PC-9 (cell line): ENCODE results near the gene PITHD1. TPM values are rescaled to one million over a fixed set of nuclear protein-coding genes. Genes with fewer than 3 reads are reported as not detected.

Experiments used
- BruUV-seq: library from RNA; stranded (reverse); fragments of 400-500 nt; replicated peaks from 2 replicates; lab custom pipeline; 2021; lab: Mats Ljungman, UMichigan
- CTCF ChIA-PET: fragments of 300-600 bp; sonication (Branson Sonifier 250); formaldehyde crosslinking; loops from one replicate; lab custom pipeline; 2022; ENCODE audit warnings: antibody characterized with exemption; lab: Charles Lee
- POLR2A ChIA-PET: fragments of 300-600 bp; sonication (Branson Sonifier 250); formaldehyde crosslinking; loops from one replicate; lab custom pipeline; 2022; ENCODE audit warnings: antibody characterized with exemption; ENCODE audit not compliant: unreplicated experiment; lab: Charles Lee
- DNase-seq, 2 experiments: peaks; one replicate each; pipeline versions ENCODE4 v3.0.0 to v3.0.0-alpha.2; 2015 to 2022; ENCODE audit warnings: mixed read lengths in 1 of 2
- H2AFZ ChIP-seq: fragments of 200-600 bp; sonication (generic); 2 replicates; pipeline ENCODE4 v1.8.1; 2017; ENCODE audit warnings: antibody characterized with exemption
- H3F3A ChIP-seq: fragments of 200-600 bp; sonication (generic); 2 replicates; pipeline ENCODE4 v1.8.1; 2017; ENCODE audit warnings: antibody characterized with exemption, mild to moderate bottlenecking, low read depth; ENCODE audit not compliant: insufficient read depth
- H3K27ac ChIP-seq: fragments of 200-600 bp; sonication (generic); 2 replicates; pipeline ENCODE4 v1.6.1; 2016; ENCODE audit warnings: mixed run types
- H3K27me3 ChIP-seq: fragments of 200-600 bp; sonication (generic); 2 replicates; pipeline ENCODE4 v1.6.1; 2016; ENCODE audit warnings: low read depth, mixed run types; ENCODE audit not compliant: insufficient read depth
- H3K36me3 ChIP-seq: fragments of 200-600 bp; sonication (generic); 2 replicates; pipeline ENCODE4 v1.6.1; 2016; ENCODE audit warnings: low read depth, mixed run types
- H3K4me1 ChIP-seq: fragments of 200-600 bp; sonication (generic); replicated peaks from 2 replicates; pipeline ENCODE4 v1.6.1; 2016; ENCODE audit warnings: mixed run types; ENCODE audit not compliant: insufficient read depth
- H3K4me2 ChIP-seq: fragments of 200-600 bp; sonication (generic); 2 replicates; pipeline ENCODE4 v1.6.1; 2017; ENCODE audit warnings: mixed run types
- H3K4me3 ChIP-seq: fragments of 200-600 bp; sonication (generic); 2 replicates; pipeline ENCODE4 v1.6.1; 2016; ENCODE audit warnings: mixed run types
- H3K79me2 ChIP-seq: fragments of 200-600 bp; sonication (generic); 2 replicates; pipeline ENCODE4 v1.6.1; 2017; ENCODE audit warnings: low read depth, mixed run types
- H3K9me2 ChIP-seq: fragments of 200-600 bp; sonication (generic); 2 replicates; pipeline ENCODE4 v1.8.1; 2017; ENCODE audit warnings: mild to moderate bottlenecking; ENCODE audit not compliant: insufficient read depth
- H3K9me3 ChIP-seq: fragments of 200-600 bp; sonication (generic); 2 replicates; pipeline ENCODE4 v1.8.1; 2016; ENCODE audit warnings: low read depth; ENCODE audit not compliant: insufficient read depth
- H4K20me1 ChIP-seq: fragments of 200-600 bp; sonication (generic); 2 replicates; pipeline ENCODE4 v1.8.1; 2017; ENCODE audit not compliant: insufficient read depth
- CTCF ChIP-seq: fragments of 200-600 bp; sonication (generic); conservative IDR thresholded peaks from 2 replicates; pipeline ENCODE4 v1.6.1; 2017; ENCODE audit warnings: mixed run types, antibody characterized with exemption, mild to moderate bottlenecking, moderate library complexity
- EZH2 ChIP-seq: fragments of 200-600 bp; sonication (generic); IDR thresholded peaks from 2 replicates; pipeline ENCODE4 v1.8.0; 2017; ENCODE audit warnings: antibody characterized with exemption, low read depth
- intact Hi-C: fragments of 100-400 bp; cut with micrococcal nuclease; formaldehyde crosslinking; loops from one replicate; pipeline ENCODE4 v1.10.0; 2022; ENCODE audit not compliant: unreplicated experiment
- total RNA-seq: library from RNA; stranded (reverse); gene quantifications from 2 replicates; pipeline ENCODE4 v1.2.3, GENCODE V29; 2021

Gene PITHD1
- total RNA-seq, 1 experiment from 2014 or later, result 38.5 TPM

GRCh38 chr1:23736437-23737134 is 41.6 kb upstream of the PITHD1 start:
- DNase-seq, result no peak
- POLR2A ChIA-PET, result interaction anchor here (0.6 to 0.7 kb wide), 2 partner anchors 151 to 195 kb away, joined by 4 to 21 read pairs; no protein-coding TSS in a partner anchor

GRCh38 chr1:23741609-23742008 is 36.6 kb upstream of the PITHD1 start:
- H3K9me3 ChIP-seq, result no peaks in the 10 kb centered on the region
- H3K27ac ChIP-seq, result no peak overlapping the region
- H2AFZ ChIP-seq, result no peak overlapping the region
- no TSS peak for BruUV-seq
- H3K9me2 ChIP-seq, result no peaks in the 10 kb centered on the region
- H3K4me1 ChIP-seq, result peaks cover 11% of the 10 kb centered on the region
- no peak for DNase-seq
- POLR2A ChIA-PET, result interaction anchor here (0.6 kb wide), 1 partner anchor 214 kb away, joined by 19 read pairs; no protein-coding TSS in a partner anchor
- H3K36me3 ChIP-seq, result no peaks in the 10 kb centered on the region
- H3F3A ChIP-seq, result peaks cover 15% of the 10 kb centered on the region; the same call in 1 of the 2 replicates
- TF ChIP-seq EZH2 (no peak), CTCF (no peak)
- CTCF ChIA-PET, result no interaction called here
- intact Hi-C loops, result loop anchor here (5.0 kb wide), 1 partner anchor 49 kb away; the partner anchor contains the start of gene RPL11
- H3K4me3 ChIP-seq, result no peak overlapping the region
- peaks cover 19% of the 10 kb centered on the region for H4K20me1 ChIP-seq
- H3K79me2 ChIP-seq, result peaks cover 27% of the 10 kb centered on the region
- H3K27me3 ChIP-seq, result no peaks in the 10 kb centered on the region
- no peak overlapping the region for H3K4me2 ChIP-seq

More at GRCh38 chr1:23736437-23737134, 41.6 kb upstream of the PITHD1 start:
- Histone ChIP-seq H3K9me2 (no peaks in the 10 kb centered on the region), H3K9me3 (no peaks in the 10 kb centered on the region), H2AFZ (no peak overlapping the region), H3K4me1 (no peaks in the 10 kb centered on the region), H3K36me3 (no peaks in the 10 kb centered on the region), H3K4me2 (no peak overlapping the region), H3K4me3 (no peak overlapping the region), H3K79me2 (no peaks in the 10 kb centered on the region), H4K20me1 (no peaks in the 10 kb centered on the region), H3F3A (peaks cover 1% of the 10 kb centered on the region; the same call in 1 of the 2 replicates), H3K27me3 (no peaks in the 10 kb centered on the region), H3K27ac (no peak overlapping the region)
- BruUV-seq, result no TSS peak
- TF ChIP-seq EZH2, result no peak
- TF ChIP-seq CTCF, result no peak
- CTCF ChIA-PET, result no interaction called here
- intact Hi-C loops, result no loop called here

GRCh38 chr1:23742670-23743286 is 35.4 kb upstream of the PITHD1 start:
- peaks cover 11% of the 10 kb centered on the region for H3K4me1 ChIP-seq
- H4K20me1 ChIP-seq, result peaks cover 21% of the 10 kb centered on the region
- H3K36me3 ChIP-seq, result no peaks in the 10 kb centered on the region
- no peak for TF ChIP-seq EZH2
- TF ChIP-seq CTCF, result no peak
- peaks cover 39% of the 10 kb centered on the region for H3K79me2 ChIP-seq
- ChIA-PET POLR2A (interaction anchor here (0.7 kb wide), 2 partner anchors 50 to 1690 kb away, joined by 3 read pairs; no protein-coding TSS in a partner anchor), CTCF (no interaction called here)
- peak overlapping the region; percentile 29; the same call in 1 of the 2 replicates for H3K27ac ChIP-seq
- H3K4me2 ChIP-seq, result peak overlapping the region; percentile 95
- H3K27me3 ChIP-seq, result no peaks in the 10 kb centered on the region
- BruUV-seq, result TSS peak; percentile 79
- peak overlapping the region; percentile 89 for H2AFZ ChIP-seq
- H3K9me2 ChIP-seq, result no peaks in the 10 kb centered on the region
- peak overlapping the region; percentile 66 for H3K4me3 ChIP-seq
- intact Hi-C loops, result loop anchor here (5.0 kb wide), 1 partner anchor 50 kb away; the partner anchor contains the start of gene RPL11
- peak in 1 of 2 experiments; percentile 25 for DNase-seq
- H3K9me3 ChIP-seq, result no peaks in the 10 kb centered on the region
- peaks cover 15% of the 10 kb centered on the region; the same call in 1 of the 2 replicates for H3F3A ChIP-seq
